ENCODE measurements around the gene OPRD1.

DNA sequence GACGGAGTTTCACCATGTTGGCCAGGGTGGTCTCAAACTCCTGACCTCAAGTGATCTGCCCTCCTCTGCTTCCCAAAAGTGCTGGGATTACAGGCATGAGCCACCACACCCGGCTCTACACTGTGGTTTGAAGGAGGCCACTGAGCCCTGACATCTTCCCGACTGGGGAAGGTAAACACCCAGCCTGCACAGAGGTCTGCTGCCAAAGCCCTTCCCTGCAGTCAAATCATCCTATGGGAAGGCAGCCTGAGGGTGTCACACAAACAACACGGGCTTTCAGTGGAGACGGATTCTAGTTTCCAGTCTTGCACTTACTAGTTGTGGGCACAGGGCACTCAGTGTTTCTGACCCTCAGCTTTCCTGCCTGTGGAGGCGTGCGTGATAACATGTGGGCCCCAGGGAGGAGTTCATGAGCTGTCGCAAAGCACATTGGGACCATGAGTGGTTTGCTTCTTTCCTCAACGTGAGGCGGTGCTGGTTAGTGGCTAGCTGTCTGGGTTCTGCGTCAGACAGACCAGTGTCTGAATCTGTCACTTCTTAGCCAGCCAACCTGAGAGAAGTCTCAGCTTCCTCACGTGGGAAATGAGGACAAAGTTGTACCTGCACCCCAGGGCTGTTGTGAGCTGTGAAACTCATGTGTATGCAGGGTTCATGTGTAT, 21.5 kb upstream of the OPRD1 start:
- TF ChIP-seq, protein P1, sequence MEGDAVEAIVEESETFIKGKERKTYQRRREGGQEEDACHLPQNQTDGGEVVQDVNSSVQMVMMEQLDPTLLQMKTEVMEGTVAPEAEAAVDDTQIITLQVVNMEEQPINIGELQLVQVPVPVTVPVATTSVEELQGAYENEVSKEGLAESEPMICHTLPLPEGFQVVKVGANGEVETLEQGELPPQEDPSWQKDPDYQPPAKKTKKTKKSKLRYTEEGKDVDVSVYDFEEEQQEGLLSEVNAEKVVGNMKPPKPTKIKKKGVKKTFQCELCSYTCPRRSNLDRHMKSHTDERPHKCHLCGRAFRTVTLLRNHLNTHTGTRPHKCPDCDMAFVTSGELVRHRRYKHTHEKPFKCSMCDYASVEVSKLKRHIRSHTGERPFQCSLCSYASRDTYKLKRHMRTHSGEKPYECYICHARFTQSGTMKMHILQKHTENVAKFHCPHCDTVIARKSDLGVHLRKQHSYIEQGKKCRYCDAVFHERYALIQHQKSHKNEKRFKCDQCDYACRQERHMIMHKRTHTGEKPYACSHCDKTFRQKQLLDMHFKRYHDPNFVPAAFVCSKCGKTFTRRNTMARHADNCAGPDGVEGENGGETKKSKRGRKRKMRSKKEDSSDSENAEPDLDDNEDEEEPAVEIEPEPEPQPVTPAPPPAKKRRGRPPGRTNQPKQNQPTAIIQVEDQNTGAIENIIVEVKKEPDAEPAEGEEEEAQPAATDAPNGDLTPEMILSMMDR (IDR thresholded peaks at IDR 0.05): no peak
- TF ChIP-seq POLR2A (IDR thresholded peaks at IDR 0.05): no peak

Measured in testis (tissue), 2 donors.